NCI-H1930 (cell line): ENCODE results near the gene AHDC1.

Experiments used
- DNase-seq, 2 experiments: peaks; one replicate each; lab custom pipeline; 2025; lab: John Stamatoyannopoulos, UW

The AHDC1 gene

DNA sequence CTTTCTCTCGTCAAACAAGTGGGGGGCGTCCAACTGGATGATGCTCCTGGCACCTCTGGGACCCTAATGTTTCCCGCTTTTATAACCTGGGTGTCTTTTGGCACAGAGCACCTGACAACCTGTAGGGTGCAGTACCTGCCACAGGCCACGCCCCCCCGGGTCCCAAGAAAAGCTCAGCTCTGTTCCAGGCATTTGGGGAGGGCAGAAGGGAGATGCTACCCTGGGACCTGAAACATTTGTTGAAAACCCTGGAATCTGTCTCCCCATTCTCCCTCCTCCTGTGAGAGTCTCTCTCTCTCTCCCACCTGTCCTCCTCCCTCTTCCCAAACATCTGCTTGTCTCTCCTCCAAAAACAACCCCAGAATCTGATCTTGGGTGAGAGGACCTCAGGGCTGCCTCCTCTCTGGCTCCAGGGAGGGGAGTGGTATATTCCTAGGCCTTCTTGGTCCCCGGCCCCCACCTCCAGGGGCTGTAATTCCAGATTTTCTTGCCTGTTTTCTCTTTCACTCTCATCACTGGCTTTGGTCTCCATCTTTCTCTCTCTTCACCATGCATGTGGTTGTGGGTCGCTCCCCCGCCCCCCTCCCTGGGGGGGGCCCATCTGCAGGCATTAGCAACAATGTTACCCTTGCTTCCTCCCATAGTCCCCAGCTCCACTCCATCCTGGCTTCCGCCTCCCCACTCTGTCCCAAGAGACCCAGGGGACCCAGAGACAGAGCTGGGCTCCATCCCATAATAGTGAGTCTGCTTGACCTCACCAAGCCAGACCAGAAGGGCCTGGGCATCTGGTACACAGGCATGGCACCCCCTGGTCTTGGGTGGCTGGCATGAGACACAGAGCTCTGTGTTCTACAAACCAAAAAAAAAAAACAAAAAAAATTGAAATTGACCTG lies 4.1 kb downstream of the AHDC1 start:
- DNase-seq = no peak

GRCh38 chr1:27598902-27599528 lies 4.9 kb downstream of the AHDC1 start:
- DNase-seq = no peak

DNA sequence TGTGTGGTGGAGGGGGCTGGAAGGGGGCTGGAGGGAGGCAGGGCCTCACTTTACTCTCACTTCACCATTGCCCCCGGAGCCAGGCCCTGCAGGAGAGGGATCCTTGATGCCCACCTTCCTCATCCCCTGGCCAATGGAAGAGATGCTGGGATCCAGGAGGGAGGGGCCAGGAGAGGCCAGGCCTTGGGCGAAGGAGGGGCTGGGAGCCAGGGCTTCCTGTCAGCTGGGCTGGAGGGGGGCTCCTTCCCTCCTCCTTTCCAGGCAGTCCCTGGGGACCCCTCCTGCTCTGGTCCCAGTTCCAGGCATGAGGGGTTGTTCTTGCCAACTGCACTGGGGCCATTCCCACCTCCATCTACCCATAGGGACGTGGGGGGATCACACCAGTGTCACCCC lies 5.7 kb downstream of the AHDC1 start:
- DNase-seq = no peak

DNA sequence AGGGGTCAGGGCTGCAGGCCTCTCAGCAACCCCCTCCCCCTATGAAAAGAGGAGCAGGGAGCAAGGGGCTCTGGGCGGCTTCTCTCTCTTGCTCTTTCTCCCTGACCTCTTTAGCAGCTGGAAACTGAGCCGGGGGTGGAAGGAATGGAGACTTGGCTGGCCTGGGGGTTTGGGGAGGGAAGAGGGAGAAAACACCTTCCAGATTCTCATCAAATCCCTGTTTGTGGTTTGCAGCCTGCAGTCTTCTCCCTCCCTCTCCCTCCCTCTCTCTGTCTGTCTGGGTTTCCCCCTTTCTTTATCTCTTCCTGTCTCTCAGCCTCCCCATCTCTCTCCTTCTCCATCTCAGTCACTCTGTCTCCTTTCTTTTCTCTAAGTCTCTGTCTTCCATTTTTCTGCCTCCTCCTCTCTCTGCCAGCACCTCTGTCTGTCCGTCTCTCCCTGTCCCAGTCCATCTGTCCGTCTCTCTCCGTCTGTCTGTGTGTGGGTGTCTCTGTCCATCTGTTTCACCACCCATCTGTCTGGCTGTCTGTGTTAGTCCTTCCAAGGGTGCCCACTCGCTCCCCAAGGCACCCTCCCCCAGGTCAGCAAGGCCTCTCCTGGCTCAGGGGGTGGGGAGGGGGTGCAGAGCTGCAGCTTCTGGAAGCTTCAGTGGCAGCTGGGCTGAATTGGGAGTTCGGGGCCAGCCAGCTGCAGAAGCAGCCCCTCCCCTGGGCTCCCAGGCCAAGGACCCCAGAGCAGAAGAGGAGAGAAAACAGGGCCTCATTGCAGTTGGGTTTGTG lies 6.2 kb downstream of the AHDC1 start:
- DNase-seq = no peak

DNA sequence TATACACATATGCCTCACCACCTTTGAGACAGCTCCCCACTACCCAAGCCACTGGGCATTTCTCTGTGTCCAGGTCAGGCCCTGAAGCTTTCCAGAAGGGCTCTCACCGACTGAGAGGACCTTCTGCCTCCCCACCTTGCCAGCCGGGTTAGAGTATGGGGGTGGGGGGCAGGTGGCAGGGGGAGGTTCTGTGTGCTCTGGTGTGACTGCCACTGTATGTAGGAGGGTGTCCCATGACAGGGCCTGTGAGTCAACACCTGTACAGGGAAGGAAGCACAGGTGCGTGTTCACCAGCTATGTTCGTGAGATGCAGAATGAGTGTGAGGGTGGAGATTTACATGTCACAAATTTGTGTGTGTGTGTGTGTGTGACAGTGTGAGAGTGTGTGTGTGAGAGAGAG lies 7.0 kb downstream of the AHDC1 start:
- no peak for DNase-seq

DNA sequence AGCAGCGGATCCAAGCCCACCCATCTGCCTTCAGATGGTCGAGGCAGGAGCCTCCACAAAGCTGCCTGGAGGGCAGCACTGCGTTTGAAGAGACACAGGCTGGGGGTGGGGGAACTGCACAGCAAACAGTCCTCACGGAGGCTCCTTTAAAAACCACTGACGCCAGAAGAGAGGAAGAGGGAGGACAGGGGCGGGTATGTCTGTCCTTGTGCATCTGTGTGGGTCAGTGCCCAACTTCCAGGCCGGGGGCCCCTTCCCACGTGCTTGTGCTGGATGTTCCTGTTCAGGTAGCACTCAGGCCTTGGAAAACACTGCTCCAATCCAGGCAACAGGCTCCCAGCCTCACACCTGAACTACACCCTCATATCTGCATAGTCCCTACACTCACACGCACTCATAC lies 7.7 kb downstream of the AHDC1 start:
- no peak for DNase-seq

- DNase-seq = no peak
These were observed 8.3 kb downstream of the AHDC1 start for GRCh38 chr1:27595597-27595996.

DNA sequence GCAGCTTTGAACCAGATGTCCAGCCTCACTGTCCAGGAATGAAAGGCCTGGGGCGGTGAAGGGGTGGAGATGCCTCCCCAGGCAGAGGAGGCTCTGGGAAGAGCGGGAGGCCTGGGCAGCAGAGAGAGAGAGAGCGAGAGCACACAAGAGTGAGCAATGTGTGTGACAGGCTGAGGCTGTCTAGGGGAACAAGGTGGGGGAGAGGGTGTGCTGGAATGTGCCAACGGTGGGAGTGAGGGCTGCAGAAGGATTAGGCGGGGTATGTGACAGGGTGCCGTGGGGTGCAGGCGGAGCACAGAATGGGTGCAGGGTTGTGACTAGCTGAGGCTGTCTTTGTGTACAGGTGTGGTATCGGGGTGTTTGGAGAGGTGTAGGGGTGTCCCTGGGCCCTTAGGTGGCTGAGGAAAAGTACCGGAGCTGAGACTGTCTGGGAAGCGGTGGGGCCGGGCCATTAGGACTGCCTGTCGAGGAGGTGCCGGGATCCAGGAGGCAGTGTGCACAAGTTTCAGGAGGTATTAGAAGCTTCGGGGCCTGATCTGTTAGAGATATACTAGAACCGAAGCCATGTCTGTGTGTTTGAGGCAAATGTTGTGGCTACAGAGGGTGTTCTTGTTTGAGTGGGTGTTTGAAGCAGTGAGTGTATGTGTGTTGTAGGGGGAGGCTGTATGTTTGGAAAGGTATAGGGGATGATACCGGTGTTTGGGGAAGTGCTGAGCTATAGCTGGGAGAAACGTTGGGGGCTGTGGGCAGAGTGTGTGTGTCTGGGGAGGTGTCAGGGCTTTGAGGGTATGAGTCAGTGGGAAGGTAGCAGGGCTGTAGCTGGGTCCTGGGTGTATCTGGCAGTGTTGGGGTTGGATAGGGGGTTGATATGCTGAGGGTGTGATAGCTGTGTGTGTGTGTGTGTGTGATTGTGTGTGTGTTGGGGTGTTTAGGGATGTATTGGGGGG lies 9.1 kb downstream of the AHDC1 start:
- DNase-seq = no peak

- no peak for DNase-seq
These were observed 10.0 kb downstream of the AHDC1 start for GRCh38 chr1:27593678-27594563.

DNA sequence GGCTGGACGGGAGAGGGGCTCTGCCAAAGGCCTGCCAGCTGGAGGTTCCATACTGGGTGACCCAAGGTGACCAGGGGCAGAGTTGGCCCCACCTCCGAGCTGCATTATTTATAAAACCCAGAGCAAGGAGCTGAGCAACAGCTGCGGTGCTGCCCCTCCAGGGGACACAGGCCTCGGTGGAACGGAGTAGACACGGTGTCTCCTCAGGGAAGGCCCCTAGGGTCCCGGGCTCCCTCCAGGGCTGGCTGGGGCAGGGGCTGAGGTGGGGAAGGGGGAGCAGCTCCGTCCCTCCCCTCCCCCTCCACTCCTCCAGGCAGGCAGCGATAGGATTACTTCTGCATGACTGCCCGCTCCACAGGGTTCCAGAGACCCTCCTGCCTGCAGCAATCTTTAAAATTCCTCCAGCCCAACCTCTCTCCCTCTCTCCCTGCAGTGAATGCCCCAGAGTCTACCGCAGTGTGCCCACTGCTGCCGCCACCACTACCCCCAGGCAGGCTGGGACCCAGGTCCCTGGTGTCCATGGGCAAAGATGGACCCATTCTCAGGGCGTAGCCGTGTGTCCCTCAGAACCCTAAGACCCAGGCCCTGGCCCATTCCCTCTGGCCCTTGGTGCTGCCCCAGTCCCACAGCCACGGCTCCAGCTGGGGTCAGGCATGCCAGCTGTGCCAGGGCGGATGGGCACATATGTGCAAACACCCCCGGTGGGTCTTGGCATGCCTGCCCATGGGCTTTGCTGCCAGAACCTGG lies 10.8 kb downstream of the AHDC1 start:
- no peak for DNase-seq

GRCh38 chr1:27592232-27592930 lies 11.6 kb downstream of the AHDC1 start:
- DNase-seq = no peak

DNA sequence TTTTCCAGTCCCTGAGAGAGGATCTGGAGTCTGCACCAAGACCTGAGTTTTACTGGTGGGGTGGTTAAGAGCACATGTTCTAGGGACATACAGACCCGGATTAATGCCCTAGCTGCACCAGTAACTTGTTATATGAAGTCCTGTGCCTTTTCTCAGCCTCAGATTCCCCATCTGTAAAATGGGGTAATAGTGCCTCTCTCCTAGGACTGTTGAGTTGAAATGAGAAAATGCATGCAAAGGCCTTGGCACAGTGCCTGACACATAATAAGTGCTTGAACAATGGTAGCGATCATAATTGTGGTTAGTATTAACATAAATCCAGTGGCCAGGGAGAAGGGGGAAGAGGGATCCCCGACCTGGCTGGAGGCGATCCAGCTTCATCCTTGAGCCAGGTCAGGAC lies 12.3 kb downstream of the AHDC1 start:
- no peak for DNase-seq

DNA sequence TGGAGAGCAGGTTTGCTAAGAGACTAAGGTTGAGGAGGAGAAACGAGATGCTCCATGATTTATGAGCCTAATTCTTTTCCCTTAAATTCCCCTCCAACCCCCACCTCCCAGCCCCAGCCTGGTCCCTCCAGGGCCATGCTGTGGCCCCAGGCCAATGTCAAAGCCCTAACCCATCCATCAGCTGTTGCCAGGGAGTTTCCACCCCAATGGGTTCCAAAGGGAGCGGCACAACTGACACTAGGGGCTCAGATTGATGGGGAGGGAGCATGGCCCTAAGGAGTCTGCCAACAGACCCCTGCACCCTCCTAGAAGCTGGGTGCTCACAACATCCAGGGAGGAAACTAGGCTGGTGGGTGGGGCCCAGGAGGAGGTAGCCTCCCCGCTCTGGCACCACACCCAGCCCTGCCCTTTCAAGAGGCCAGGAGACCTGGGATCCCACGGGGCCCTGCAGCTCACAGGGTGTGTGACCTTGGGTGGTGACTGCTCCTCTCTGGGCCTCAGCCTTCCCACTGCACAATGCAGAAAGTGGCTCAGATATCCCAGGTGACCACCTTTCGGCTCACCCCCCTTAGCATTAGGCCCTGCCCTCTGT lies 12.9 kb downstream of the AHDC1 start:
- no peak for DNase-seq

DNA sequence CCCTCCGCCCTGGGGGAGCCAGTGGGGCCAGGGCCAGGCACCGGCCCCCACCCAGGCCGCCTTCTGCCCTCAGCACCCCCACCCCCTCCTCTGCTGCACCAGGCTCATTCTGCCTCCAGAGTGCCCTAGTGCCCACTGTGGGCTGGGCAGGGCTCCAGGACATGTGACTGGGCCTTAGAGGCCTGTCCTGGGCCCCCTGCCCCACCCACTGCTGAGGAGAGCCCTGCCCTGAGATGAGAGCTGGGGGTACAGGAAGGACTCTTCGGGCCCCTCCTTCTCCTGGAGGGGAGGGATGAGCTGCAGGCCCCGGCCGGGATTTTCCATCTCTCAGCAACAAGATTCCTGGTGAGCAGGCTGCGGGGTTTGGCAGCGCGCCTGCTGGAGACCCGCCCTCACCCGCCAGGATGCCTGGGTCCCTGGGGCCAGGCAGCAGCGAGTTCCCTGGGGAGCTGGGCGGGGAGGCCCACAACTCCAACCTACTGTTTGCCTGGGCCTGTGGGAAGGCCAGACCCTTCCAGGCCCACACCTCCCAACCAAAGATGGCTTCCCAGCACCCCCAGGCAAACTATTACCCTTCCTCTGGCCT lies 14.0 kb downstream of the AHDC1 start:
- no peak for DNase-seq

GRCh38 chr1:27589441-27589840 lies 14.5 kb downstream of the AHDC1 start:
- no peak for DNase-seq

GRCh38 chr1:27588256-27589232 lies 15.4 kb downstream of the AHDC1 start:
- no peak for DNase-seq

DNA sequence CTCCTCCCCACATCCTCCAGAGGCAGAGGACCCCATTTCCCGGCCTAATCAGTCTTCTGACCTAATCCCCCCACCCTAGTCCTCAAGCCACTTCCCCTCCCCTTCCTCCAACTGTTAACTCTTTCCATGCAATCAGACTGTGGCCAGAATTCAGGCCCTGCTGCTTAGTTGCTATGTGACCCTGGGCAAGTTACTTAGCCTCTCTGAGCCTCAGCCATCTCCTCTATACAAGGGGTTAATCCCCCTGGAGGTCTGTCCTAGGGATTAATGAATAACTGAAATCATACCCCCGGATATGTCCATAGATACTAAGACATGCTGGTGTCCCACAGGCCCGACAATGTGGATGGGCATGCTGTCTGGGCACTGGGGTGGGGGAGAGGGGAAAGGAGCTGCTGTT lies 18.3 kb downstream of the AHDC1 start:
- no peak for DNase-seq
